ENCODE results near the gene ABCB11. TPM values are rescaled to one million over a fixed set of nuclear protein-coding genes. Genes with fewer than 3 reads are reported as not detected.

The ABCB11 gene
- total RNA-seq, 4 donors from 2014 or later: 0.13 TPM; not detected in 3

DNA sequence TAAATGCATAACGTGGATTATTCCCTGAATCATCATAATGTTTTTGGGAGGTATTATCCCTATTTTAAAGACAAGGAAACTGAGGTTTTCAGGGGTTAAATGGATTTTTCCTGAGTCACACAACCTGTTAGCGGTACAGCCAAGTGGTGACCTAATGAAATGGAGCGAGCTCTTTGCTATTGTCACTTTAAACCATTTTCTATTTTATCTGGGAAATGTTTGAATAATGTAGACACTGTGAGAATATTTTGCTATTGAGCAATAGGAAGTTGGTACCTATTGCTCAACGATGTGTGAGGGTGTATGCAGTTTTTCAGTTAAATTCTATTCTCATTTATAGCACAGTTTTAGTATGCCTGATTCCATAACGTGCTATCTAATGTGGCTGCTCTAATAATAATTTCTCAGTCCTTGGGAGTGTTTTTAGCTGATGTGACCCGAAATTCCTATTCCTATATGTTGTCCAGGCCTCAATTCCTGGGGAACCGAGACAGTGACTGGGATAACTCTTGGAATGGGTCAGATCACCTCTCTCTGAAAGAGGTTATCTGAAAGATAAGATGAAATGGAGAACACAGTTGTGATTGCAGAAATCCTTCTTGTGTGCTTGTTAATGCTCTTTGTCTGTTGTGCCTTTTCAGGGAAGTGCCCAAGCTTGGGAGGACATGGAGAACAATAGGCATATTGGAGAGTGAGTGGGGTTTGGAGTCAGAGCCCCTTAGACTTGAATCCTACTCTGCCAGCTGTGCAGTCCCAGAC is 38.4 kb downstream of the ABCB11 start:
- H3K27ac ChIP-seq: no peak overlapping the region
- WGBS, 2 donors (ENCODE audit: low coverage in 1 of 2): 78 to 80% methylated on average over 6 of the region's 7 CpGs
- H3K36me3 ChIP-seq: no peaks in the 10 kb centered on the region
- no peaks in the 10 kb centered on the region for H3K4me1 ChIP-seq
- TF ChIP-seq EP300 (IDR thresholded peaks at IDR 0.05) (no peak), POLR2AphosphoS5 (IDR thresholded peaks at IDR 0.05) (no peak), POLR2A (IDR thresholded peaks at IDR 0.05) (no peak)
- TF ChIP-seq, protein P1, sequence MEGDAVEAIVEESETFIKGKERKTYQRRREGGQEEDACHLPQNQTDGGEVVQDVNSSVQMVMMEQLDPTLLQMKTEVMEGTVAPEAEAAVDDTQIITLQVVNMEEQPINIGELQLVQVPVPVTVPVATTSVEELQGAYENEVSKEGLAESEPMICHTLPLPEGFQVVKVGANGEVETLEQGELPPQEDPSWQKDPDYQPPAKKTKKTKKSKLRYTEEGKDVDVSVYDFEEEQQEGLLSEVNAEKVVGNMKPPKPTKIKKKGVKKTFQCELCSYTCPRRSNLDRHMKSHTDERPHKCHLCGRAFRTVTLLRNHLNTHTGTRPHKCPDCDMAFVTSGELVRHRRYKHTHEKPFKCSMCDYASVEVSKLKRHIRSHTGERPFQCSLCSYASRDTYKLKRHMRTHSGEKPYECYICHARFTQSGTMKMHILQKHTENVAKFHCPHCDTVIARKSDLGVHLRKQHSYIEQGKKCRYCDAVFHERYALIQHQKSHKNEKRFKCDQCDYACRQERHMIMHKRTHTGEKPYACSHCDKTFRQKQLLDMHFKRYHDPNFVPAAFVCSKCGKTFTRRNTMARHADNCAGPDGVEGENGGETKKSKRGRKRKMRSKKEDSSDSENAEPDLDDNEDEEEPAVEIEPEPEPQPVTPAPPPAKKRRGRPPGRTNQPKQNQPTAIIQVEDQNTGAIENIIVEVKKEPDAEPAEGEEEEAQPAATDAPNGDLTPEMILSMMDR (IDR thresholded peaks at IDR 0.05): no peak
- H3K4me3 ChIP-seq: no peak overlapping the region
- no peak for ATAC-seq
- H3K9me3 ChIP-seq: no peaks in the 10 kb centered on the region
- no peaks in the 10 kb centered on the region for H3K27me3 ChIP-seq

DNA sequence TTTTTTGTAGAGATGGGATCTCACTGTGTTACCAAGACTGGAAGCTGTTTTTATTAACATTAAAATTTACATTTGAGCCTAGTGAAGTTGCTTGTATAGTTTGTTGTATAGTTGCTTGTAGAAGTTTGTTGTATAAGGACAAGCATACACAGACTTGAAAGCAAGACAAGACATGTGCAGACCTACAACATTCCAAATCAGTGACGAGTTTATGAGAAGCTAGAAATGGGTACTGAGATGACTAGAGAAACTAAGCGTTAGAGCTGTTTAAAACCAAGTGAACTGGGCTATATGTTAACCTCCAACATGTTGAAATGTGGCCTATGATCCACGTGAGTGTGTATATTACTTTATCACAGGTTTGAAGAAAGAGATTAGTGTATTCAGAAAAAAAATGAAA is 39.1 kb downstream of the ABCB11 start:
- Histone ChIP-seq H3K4me3 (no peak overlapping the region), H3K9me3 (no peaks in the 10 kb centered on the region), H3K27ac (no peak overlapping the region), H3K36me3 (no peaks in the 10 kb centered on the region), H3K27me3 (no peaks in the 10 kb centered on the region), H3K4me1 (no peaks in the 10 kb centered on the region)
- TF ChIP-seq EP300 (IDR thresholded peaks at IDR 0.05) (no peak), POLR2A (IDR thresholded peaks at IDR 0.05) (no peak), POLR2AphosphoS5 (IDR thresholded peaks at IDR 0.05) (no peak)
- TF ChIP-seq, protein P1 (IDR thresholded peaks at IDR 0.05): no peak
- ATAC-seq: no peak
- WGBS, 2 donors (ENCODE audit: low coverage in 1 of 2): 67 to 84% methylated on average over 2 to 3 of the region's 3 CpGs

DNA sequence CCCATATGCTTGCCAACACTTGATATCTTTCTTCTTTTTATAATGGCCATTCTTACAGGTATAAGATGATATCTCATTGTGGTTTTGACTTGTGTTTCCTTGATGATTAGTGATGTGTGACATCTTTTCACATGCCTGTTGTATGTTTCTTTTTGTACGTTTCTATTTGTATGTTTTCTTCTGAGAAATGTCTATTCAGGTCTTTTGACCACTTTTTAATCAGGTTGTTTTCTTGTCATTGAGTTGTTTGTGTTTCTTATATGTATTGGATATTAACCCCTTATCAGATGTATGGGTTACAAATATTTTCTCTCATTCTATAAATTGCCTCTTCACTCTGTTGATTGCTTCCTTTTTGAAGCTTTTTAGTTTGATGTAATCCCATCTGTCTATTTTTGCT is 42.4 kb downstream of the ABCB11 start:
- Histone ChIP-seq H3K27me3 (no peaks in the 10 kb centered on the region), H3K4me1 (no peaks in the 10 kb centered on the region), H3K36me3 (no peaks in the 10 kb centered on the region), H3K9me3 (no peaks in the 10 kb centered on the region), H3K4me3 (no peak overlapping the region), H3K27ac (no peak overlapping the region)
- WGBS, 2 donors (ENCODE audit: low coverage in 1 of 2): 75 to 83% methylated on average over 1 of the region's 1 CpG
- ATAC-seq: no peak
- TF ChIP-seq, protein P1 (IDR thresholded peaks at IDR 0.05): no peak
- no peak for TF ChIP-seq POLR2A (IDR thresholded peaks at IDR 0.05)
- no peak for TF ChIP-seq EP300 (IDR thresholded peaks at IDR 0.05)
- no peak for TF ChIP-seq POLR2AphosphoS5 (IDR thresholded peaks at IDR 0.05)

DNA sequence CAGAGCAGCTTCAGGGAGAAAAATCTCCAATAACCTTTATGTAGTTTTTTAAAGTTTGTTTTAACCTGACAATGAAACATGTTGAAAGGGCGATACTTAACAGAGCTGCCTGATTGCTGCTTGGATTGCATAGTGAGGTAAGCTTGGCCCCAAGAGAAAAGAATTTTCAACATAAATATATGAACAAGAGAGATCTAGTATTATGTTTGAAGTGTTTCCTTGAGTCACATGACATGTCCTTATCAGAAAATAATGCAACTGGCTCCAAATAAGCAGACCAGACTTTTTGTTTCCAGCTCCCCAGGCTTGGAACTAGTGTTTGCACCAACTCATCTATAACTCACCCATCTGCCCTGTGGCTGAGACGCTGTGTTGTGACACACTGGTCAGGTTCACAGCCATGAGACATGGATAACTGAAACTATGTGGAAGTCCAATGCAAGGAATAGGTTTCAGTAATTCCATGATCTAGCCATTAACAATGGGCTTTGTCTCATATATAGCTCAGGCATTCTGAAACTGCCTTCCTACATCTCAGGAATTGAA is 44.7 kb downstream of the ABCB11 start:
- Histone ChIP-seq H3K27me3 (no peaks in the 10 kb centered on the region), H3K9me3 (no peaks in the 10 kb centered on the region), H3K4me1 (no peaks in the 10 kb centered on the region), H3K27ac (no peak overlapping the region), H3K4me3 (no peak overlapping the region), H3K36me3 (no peaks in the 10 kb centered on the region)
- no peak for TF ChIP-seq POLR2AphosphoS5 (IDR thresholded peaks at IDR 0.05)
- TF ChIP-seq EP300 (IDR thresholded peaks at IDR 0.05): no peak
- TF ChIP-seq, protein P1 (IDR thresholded peaks at IDR 0.05): no peak
- no peak for TF ChIP-seq POLR2A (IDR thresholded peaks at IDR 0.05)
- WGBS, 2 donors (ENCODE audit: low coverage in 1 of 2): 49 to 53% methylated on average over 2 of the region's 2 CpGs
- ATAC-seq: no peak

DNA sequence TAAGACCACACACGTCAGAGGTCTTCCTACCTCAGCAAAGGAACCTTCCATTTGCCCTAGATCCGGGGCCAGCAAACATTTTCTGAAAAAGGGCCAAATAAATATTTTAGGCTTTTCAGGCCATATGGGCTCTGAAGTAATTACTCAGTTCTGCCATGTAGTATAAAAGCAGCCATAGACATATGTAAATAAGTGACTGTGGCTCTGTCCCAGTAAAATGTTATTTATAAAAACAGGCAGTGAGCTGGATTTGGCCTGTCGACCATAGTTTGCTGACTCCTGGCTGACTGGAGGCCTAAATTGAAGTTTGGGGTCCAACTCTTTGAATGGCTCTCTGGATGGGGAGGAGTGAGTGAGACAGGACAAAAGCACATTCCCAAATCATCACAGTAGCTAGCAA is 49.5 kb downstream of the ABCB11 start:
- no peak overlapping the region for H3K27ac ChIP-seq
- no peak for ATAC-seq
- H3K4me3 ChIP-seq: no peak overlapping the region
- no peaks in the 10 kb centered on the region for H3K9me3 ChIP-seq
- no peak for TF ChIP-seq POLR2A (IDR thresholded peaks at IDR 0.05)
- WGBS, 2 donors (ENCODE audit: low coverage in 1 of 2): 60 to 68% methylated on average over 3 of the region's 3 CpGs
- no peaks in the 10 kb centered on the region for H3K4me1 ChIP-seq
- no peaks in the 10 kb centered on the region for H3K36me3 ChIP-seq
- H3K27me3 ChIP-seq: no peaks in the 10 kb centered on the region
